Hematopoietic multipotent progenitor cell treated with erythropoietin and hydrocortisone succinate and interleukin-3 and kit ligand, for 8 days (in vitro differentiated cells): ENCODE measurements around the gene FHOD3.
"Not testable (repeated sequence)": the region's sequence is repeated elsewhere in the genome, so short reads cannot be mapped to it uniquely, and the experiment has no call there.

ENCODE experiments used
- DNase-seq: peaks from one replicate; pipeline ENCODE4 v3.0.0-alpha.2; 2015

FHOD3 gene

DNA sequence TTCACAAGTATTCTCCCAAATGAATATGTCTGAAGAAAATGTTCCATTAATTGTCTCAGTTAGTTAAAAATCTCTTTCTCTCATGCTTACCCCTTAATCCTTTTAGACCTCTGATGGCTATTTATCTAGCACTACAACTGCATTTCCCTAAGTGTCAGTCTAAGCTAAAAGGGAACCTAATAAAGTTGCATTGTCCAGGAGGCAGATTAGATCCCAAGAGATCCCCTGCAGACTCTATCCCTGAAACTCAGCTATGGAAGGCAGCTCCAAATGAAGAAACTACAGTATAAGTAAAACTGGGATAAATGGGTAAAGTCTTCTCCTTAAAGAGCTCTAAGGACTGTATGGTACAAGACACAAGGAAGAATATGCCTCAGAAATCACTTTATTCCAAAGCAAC lies 518.6 kb downstream of the FHOD3 start:
- not testable (repeated sequence) for DNase-seq

DNA sequence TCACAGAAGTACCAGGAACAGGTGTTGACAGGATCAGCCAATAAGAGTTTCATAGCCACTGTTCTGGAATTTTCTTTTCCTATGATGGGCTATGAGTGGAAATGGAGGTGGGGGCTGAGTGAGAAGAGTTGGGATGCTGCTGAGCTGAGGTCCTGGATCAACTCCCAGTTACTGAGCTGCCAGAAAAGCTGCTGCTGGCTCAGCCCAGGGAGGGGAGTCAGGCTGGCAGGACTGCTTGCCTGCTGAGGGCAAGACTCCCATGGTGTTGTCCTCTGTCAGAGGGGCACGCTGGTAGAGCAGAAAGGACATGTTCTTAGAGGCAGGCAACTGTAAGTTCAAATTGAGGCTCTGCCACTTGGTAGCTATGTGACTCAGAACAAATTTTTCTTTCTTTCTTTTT lies 519.5 kb downstream of the FHOD3 start:
- DNase-seq, result no peak

DNA sequence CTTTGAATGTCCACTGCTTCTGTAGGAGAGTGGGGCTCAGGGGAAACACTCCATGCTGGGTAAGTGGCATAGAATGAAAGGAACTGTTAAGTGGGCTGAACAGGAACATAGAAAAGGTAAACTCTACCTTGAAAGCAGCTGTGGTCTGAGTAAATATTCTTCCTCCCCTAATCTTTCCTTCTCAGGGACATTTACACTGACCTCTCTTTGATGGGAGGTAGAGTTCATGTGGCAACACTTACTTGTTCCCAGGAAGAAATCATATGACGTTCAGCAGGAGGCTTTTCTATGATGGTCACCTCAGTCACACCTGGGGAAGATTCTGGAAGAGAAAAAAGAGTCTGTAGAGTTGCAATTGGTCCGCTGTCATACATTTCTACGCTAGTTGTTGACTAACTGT lies 521.1 kb downstream of the FHOD3 start:
- no peak for DNase-seq

DNA sequence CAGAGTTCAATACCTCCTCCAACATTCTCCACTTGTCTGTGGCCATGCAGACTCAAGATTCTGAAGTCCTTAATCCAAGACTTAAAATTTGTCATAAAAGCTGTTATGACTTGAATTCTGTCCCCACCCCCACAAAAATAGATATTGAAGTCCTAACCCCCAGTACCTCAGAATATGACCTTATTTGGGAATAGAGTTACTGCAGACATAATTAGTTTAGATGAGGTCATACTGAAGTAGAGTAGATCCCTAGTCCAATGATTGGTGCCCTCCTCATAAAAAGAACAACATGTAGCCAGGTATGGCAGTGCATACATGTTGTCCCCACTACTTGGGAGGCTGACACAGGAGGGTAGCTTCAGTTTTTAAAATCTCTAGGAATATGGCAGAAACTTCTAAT lies 522.1 kb downstream of the FHOD3 start:
- DNase-seq, result no peak

DNA sequence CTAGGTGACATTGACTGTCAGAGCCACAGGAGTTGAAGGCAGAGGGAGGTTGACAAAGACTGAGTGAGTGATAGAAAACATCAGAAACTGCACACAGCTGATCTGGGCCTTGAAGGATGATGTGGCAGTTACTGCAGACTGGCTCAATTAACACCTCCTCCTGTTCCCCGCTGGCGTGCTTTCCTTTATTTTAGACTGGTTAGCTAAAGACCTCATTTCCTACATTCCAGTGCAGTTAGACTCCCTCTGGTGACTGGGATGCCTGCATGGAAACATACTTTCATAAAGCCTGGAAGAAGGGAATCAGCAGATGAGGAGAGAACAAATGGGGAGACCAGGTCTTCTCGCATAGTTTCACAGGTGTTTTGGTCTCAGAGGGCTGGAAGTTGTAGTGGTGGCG lies 524.2 kb downstream of the FHOD3 start:
- no peak for DNase-seq

DNA sequence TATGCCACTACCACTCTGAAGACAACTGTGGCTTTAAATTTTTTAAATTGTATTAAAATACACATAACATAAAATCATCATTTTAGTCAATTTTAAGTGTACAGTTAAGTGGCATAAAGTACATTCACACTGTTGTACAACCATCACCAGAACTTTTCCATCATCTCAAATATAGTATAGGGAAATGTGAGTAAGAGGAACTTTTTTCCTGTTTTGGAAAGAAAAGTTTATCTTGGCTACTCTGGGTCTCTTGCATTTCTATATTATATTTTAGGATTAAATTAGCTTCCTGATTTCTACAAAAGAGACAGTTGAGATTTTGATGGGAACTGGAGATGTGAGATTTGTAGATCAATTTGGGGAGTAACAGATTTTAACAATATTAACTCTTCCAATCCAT lies 528.0 kb downstream of the FHOD3 start:
- no peak for DNase-seq

DNA sequence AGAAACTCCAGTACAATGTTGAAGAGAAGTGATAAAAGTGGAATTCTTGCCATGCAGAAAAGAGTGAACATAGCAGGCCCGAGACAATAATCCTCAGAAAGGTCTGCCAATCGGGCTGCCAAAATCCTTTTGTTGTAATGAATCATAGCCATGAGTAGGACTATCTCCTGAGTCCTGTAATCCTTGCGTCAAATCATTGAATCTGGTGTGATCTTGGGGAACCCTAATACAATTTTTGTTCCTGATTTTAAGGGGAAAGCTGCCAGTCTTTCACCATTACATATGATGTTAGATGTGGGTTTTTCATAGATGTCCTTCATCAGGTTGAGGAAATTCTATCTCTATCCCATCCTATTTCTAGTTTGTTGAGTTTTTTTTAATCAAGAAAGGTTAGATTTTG lies 529.0 kb downstream of the FHOD3 start:
- DNase-seq, result no peak

DNA sequence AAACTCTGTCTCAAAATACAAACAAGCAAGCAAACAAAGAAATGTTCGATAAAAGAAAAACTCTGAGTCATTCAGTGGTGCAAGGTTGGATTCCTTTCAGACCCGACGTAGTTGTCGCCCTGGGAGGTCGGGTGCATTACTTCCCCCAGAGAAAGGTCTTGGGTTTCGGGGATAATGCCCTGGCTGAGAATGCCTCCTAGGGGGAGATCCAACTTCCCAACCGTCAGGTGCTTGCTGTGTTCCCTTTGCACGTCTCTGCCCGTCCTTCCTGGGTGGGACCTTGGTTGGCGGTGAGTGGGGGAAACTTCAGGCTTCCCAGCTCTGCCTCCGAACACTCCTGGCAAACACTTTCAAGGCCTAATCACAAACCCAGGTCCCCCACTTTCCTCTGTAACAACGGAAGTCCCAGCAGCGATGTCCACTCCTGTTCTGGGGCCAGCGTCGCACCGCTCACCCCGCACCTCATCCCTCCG lies 530.7 kb downstream of the FHOD3 start:
- DNase-seq, result peak; percentile 49

DNA sequence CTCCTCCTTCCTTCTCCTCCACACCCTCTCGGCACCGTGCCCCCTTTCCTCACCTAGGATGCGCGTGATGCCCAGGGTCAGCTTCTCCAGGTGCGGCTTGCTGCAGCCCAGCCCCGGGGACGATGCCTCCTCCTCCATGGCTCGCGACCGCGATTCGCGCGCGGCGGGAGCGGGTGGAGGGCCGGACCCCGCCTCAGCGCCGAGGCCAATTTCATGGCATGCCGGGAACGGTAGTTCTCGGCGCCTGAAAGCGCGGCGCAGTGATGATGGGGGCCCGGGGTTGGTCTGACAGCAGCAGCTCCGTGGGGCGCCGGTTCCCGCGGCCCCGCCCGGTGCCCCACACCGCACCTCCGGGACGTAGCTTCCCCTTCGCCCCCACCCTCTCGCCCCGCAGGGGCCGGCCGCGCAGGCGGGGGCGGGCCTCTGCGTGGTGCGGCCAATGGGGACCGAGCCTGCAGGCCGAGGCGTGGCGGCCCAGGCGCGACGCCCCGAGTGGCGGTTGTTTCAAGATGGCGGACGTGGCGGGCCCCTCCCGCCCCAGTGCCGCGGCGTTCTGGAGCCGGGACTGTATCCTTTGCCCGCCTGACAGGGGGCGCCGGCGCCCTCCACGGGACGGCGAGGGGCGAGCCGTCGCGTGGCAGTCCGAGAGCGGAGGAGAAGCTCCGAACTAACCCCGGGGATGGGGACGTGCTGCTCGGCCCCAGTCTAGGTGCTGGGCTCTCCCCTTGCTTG lies 531.3 kb downstream of the FHOD3 start, which contains the start of the genes KIAA1328 and TPGS2:
Gene KIAA1328, plus strand, starts transcription at position 498 of the 732 bp plus-strand sequence. Its CDS starts 12 bp downstream, at position 510.
Gene TPGS2, minus strand, starts transcription at position 373 of the 732 bp plus-strand sequence. Its CDS starts 235 bp downstream, at position 138.
- peak; percentile 93 for DNase-seq
